Renal cortical epithelial cell (primary cell): ENCODE measurements around the gene BCL2L13. TPM values are rescaled to one million over a fixed set of nuclear protein-coding genes. Genes with fewer than 3 reads are reported as not detected.

Source experiments
- DNase-seq: peaks from one replicate; pipeline ENCODE4 v3.0.0-alpha.2; 2011; ENCODE audit warnings: low read depth
- total RNA-seq: library from RNA; depleted of rRNA; stranded (reverse); fragments of >200 nt; gene quantifications from 2 replicates; pipeline ENCODE4 v1.2.3, GENCODE V29; 2014

Gene BCL2L13
- total RNA-seq, 1 donor from 2014 or later = 90.3 TPM

DNA sequence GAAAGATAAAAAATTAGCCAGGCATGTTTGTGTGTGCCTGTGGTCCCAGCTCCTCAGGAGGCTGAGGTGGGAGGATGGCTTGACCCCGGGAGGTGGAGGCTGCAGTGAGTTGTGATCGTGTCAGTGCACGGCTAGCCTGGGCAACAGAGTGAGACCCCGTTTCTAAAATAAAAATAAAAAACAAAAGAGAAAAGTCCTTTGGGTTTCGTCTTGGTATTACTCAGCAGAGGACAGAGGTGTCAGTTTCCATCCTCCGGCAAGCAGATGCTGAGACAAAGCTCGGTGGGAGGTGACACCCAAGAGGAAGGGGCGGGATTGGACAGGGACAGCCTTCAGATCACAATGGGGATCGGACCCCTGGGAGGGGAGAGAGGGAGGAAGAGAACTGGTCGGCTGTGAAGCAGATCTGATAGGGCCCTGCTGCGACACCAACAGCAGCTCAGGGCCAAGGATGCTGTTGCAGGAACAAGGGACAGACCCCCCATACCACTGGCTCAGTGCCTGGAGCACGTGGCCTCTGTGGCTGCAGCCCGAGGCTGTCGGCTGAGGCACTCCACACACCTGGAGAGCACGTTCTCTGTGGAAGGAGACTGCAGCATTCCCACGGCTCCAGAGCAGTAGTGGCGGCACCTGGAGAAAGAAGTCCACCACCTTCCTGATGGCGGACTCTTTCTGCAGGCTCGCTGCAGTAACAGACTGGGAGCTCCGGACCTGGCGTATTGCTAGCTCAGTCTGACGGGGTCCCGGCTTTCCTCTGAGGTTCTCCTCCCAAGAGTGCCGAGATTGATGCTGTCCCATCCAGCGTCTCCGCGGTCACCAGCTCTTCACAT, 140.9 kb downstream of the BCL2L13 start:
- no peak for DNase-seq

DNA sequence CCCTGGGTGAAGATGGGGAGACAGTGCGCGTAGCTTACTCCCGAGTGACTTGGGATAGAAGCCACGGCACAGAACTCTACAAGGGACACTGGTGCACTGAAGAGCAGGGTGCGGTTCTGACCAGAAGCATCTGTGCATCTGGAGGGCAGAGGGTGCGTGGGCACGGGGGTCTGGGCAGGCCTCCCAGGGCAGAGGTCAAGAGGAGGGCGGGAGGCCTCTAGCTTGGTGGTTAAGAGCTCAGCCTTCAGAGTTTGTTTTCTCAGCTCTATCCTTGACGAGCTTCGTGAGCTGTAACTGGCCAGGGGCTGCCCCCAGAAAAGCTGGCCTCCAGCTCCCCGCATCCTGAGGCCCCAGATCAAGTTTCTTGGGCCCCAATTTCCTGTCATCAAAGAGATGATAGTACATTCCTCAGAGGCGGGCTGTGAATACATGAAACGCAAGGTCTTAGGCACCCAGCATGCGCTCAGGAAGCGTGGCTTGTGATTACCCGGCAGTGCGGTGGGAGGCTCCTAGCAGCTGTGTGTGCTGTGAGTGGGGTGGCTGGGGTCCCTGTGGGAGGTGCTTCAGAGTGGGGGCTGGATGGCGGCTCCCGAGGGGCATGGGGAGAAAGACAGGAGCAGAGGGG, 141.7 kb downstream of the BCL2L13 start:
- DNase-seq = no peak

Other genes starting within 250 kb of the BCL2L13 start
- gene SLC25A18, start 75.3 kb upstream of the BCL2L13 start, total RNA-seq = 0.20 and 0.87 TPM in 2 replicates
- gene ATP6V1E1, start 10.0 kb upstream of the BCL2L13 start, total RNA-seq = 219 and 241 TPM in 2 replicates
- gene BID, start 135.7 kb downstream of the BCL2L13 start, total RNA-seq = 34.8 and 72.9 TPM in 2 replicates